GM23338 (cell line): ENCODE results near the gene RBP3. TPM values are rescaled to one million over a fixed set of nuclear protein-coding genes. Genes with fewer than 3 reads are reported as not detected.

ENCODE experiments used
- ATAC-seq: fragments of 200-7000 bp; cut with Tn5 transposase; 3 replicates; pipeline ENCODE4 v1.9.1; 2020
- DNase-seq: peaks from one replicate; pipeline ENCODE4 v3.0.0-alpha.2; 2015; ENCODE audit warnings: low spot score
- H2AFZ ChIP-seq: fragments of 200-600 bp; sonication (generic); 2 replicates; pipeline ENCODE4 v1.8.0; 2016; ENCODE audit warnings: antibody characterized with exemption, mild to moderate bottlenecking, moderate library complexity
- H3F3A ChIP-seq: fragments of 200-600 bp; sonication (generic); replicated peaks from 2 replicates; pipeline ENCODE4 v1.8.0; 2017; ENCODE audit warnings: antibody characterized with exemption, mixed run types, low read depth
- H3K27ac ChIP-seq: fragments of 200-600 bp; sonication (generic); 2 replicates; pipeline ENCODE4 v1.6.1; 2016; ENCODE audit warnings: low read depth
- H3K27me3 ChIP-seq: fragments of 200-600 bp; sonication (generic); 2 replicates; pipeline ENCODE4 v1.8.0; 2016; ENCODE audit warnings: mild to moderate bottlenecking, mixed run types, moderate library complexity; ENCODE audit not compliant: insufficient read depth
- H3K36me3 ChIP-seq: fragments of 200-600 bp; sonication (generic); 2 replicates; pipeline ENCODE4 v1.8.0; 2016; ENCODE audit warnings: mild to moderate bottlenecking; ENCODE audit not compliant: insufficient read depth
- H3K4me1 ChIP-seq: fragments of 200-600 bp; sonication (generic); 2 replicates; pipeline ENCODE4 v1.8.0; 2016; ENCODE audit warnings: mild to moderate bottlenecking, moderate library complexity; ENCODE audit not compliant: insufficient read depth
- H3K4me2 ChIP-seq: fragments of 200-600 bp; sonication (generic); 2 replicates; pipeline ENCODE4 v1.7.1; 2017; ENCODE audit warnings: mixed run types
- H3K4me3 ChIP-seq: fragments of 200-600 bp; sonication (generic); 2 replicates; pipeline ENCODE4 v1.6.1; 2016; ENCODE audit warnings: mixed run types
- H3K79me2 ChIP-seq: fragments of 200-600 bp; sonication (generic); replicated peaks from 2 replicates; pipeline ENCODE4 v1.8.0; 2017; ENCODE audit warnings: mild to moderate bottlenecking; ENCODE audit not compliant: insufficient read depth
- H3K9me2 ChIP-seq: fragments of 200-600 bp; sonication (generic); 2 replicates; pipeline ENCODE4 v1.8.0; 2017; ENCODE audit not compliant: insufficient read depth
- H4K20me1 ChIP-seq: fragments of 200-600 bp; sonication (generic); replicated peaks from 2 replicates; pipeline ENCODE4 v1.8.0; 2017; ENCODE audit warnings: mild to moderate bottlenecking; ENCODE audit not compliant: insufficient read depth
- H3K27ac Mint-ChIP-seq: 2 replicates; pipeline ENCODE4 v1.8.0; 2020; ENCODE audit warnings: inconsistent platforms, mild to moderate bottlenecking, moderate library complexity, mixed read lengths
- H3K27me3 Mint-ChIP-seq: 3 replicates; pipeline ENCODE4 v1.8.0; 2022; ENCODE audit warnings: low read depth, mild to moderate bottlenecking, moderate library complexity, mixed read lengths, inconsistent platforms; ENCODE audit not compliant: insufficient read depth, poor library complexity
- H3K36me3 Mint-ChIP-seq: 3 replicates; pipeline ENCODE4 v1.8.0; 2021; ENCODE audit warnings: low read depth, mild to moderate bottlenecking, inconsistent platforms, moderate library complexity, mixed read lengths
- H3K4me1 Mint-ChIP-seq: 3 replicates; pipeline ENCODE4 v1.8.0; 2020; ENCODE audit warnings: mild to moderate bottlenecking, inconsistent platforms, mixed read lengths
- H3K4me3 Mint-ChIP-seq: 3 replicates; pipeline ENCODE4 v1.8.0; 2021; ENCODE audit warnings: moderate library complexity, mild to moderate bottlenecking, inconsistent platforms, mixed read lengths
- H3K9me3 Mint-ChIP-seq: 3 replicates; pipeline ENCODE4 v1.8.0; 2020; ENCODE audit warnings: moderate library complexity, mild to moderate bottlenecking, inconsistent platforms, mixed read lengths
- CREB1 ChIP-seq: fragments of 250-450 bp; sonication (Bioruptor Pico); IDR thresholded peaks from 2 replicates; pipeline ENCODE4 v1.5.0; 2020; ENCODE audit warnings: low read depth, mild to moderate bottlenecking, moderate library complexity
- ETS1 ChIP-seq: IDR thresholded peaks from 2 replicates; pipeline ENCODE4 v1.6.1; 2016; ENCODE audit warnings: antibody characterized with exemption
- EZH2 ChIP-seq: fragments of 200-600 bp; sonication (generic); IDR thresholded peaks from one replicate; pipeline ENCODE4 v1.8.0; 2017; ENCODE audit warnings: antibody characterized with exemption, mild to moderate bottlenecking, low read depth; ENCODE audit not compliant: unreplicated experiment
- EZH2phosphoT487 ChIP-seq: fragments of 200-600 bp; sonication (generic); IDR thresholded peaks from one replicate; pipeline ENCODE4 v1.8.1; 2018; ENCODE audit warnings: antibody characterized with exemption; ENCODE audit not compliant: unreplicated experiment
- JUNB ChIP-seq: IDR thresholded peaks from one replicate; pipeline ENCODE4 v1.6.1; 2016; ENCODE audit warnings: antibody characterized with exemption; ENCODE audit not compliant: unreplicated experiment
- NANOG ChIP-seq: IDR thresholded peaks from 2 replicates; pipeline ENCODE4 v1.6.1; 2016; ENCODE audit warnings: antibody characterized with exemption, borderline replicate concordance
- POLR2AphosphoS5 ChIP-seq: IDR thresholded peaks from 2 replicates; pipeline ENCODE4 v1.6.1; 2016; ENCODE audit warnings: antibody characterized with exemption, low read depth
- STAT1 ChIP-seq: IDR thresholded peaks from one replicate; pipeline ENCODE4 v1.6.1; 2016; ENCODE audit warnings: antibody characterized with exemption; ENCODE audit not compliant: unreplicated experiment
- ZNF114 ChIP-seq: fragments of 250-450 bp; sonication (Bioruptor Pico); IDR thresholded peaks from 2 replicates; pipeline ENCODE4 v1.5.0; 2020; ENCODE audit warnings: mild to moderate bottlenecking, moderate library complexity
- ZNF331 ChIP-seq: fragments of 250-450 bp; sonication (Bioruptor Pico); IDR thresholded peaks from 2 replicates; pipeline ENCODE4 v1.5.0; 2020; ENCODE audit warnings: low read depth, mild to moderate bottlenecking, moderate library complexity
- ZNF462 ChIP-seq: fragments of 250-450 bp; sonication (Bioruptor Pico); IDR thresholded peaks from 2 replicates; pipeline ENCODE4 v1.5.0; 2020; ENCODE audit warnings: mild to moderate bottlenecking, moderate library complexity
- polyA plus RNA-seq: library from polyadenylated mRNA; unstranded; fragments of >200 nt; fragmentation: Nextera tagmentation; extraction: Ambion mirVana; gene quantifications from 2 replicates; pipeline ENCODE4 v1.2.1, GENCODE V29; 2016
- total RNA-seq: library from RNA; depleted of rRNA; stranded (reverse); fragments of >200 nt; shearing (Covaris generic); gene quantifications from 2 replicates; pipeline ENCODE4 v1.2.3, GENCODE V29; 2014

The RBP3 gene
- total and polyA plus RNA-seq, 2 experiments from 2014 or later: not detected

DNA sequence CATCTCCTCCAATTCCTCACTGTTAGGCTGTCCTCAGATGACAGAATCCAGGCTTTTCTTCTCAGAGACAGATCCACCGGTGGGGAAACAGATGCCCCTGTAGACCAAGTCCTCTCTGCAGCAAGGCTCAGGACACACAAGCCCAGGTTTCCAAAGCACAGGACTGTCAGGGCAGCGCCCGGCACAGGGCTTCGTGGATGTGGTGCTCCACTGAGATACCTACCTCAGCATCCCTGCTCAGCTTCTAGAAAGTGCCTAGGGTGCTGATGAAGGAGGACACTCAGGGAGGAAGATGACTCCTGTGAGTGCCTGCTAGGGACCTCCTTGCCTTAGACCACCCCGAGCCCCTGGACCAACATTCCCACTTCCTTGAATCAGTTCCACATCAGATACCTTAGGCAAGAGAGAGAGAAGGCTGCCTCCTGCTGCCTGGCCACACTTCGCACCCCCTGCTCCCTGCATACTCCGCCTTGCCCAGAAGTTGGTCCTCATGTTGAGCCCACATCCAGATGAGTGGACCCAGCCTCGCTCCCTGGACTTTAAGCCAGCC is 8.9 kb upstream of the RBP3 start:
- no peak for TF ChIP-seq ZNF114 (CRISPR knock-in tag)
- TF ChIP-seq ZNF462: no peak
- TF ChIP-seq POLR2AphosphoS5: no peak
- TF ChIP-seq NANOG: no peak
- no peak for TF ChIP-seq CREB1 (CRISPR knock-in tag)
- TF ChIP-seq EZH2: no peak
- no peak for TF ChIP-seq EZH2phosphoT487
- no peak for TF ChIP-seq JUNB
- no peak for TF ChIP-seq STAT1
- no peak for TF ChIP-seq ZNF331 (CRISPR knock-in tag)
- no peak for TF ChIP-seq ETS1
- no peak overlapping the region for H3K27ac Mint-ChIP-seq
- no peaks in the 10 kb centered on the region for H3K36me3 ChIP-seq
- peaks cover 7% of the 10 kb centered on the region; the same call in 1 of the 2 replicates for H3K4me1 ChIP-seq
- no peak overlapping the region for H2AFZ ChIP-seq
- no peak overlapping the region for H3K4me2 ChIP-seq
- H3K9me3 Mint-ChIP-seq: no peaks in the 10 kb centered on the region
- ATAC-seq (no peak), DNase-seq (no peak)
- peaks cover 27% of the 10 kb centered on the region for H3K4me1 Mint-ChIP-seq
- no peak overlapping the region for H3K27ac ChIP-seq
- no peaks in the 10 kb centered on the region for H3K79me2 ChIP-seq
- no peaks in the 10 kb centered on the region for H3K9me2 ChIP-seq
- no peaks in the 10 kb centered on the region for H4K20me1 ChIP-seq
- H3F3A ChIP-seq: no peaks in the 10 kb centered on the region
- no peaks in the 10 kb centered on the region for H3K36me3 Mint-ChIP-seq
- no peak overlapping the region for H3K4me3 Mint-ChIP-seq
- no peak overlapping the region for H3K4me3 ChIP-seq
- no peaks in the 10 kb centered on the region for H3K27me3 ChIP-seq
- peaks cover 8% of the 10 kb centered on the region for H3K27me3 Mint-ChIP-seq
